HCT116 (cell line): ENCODE measurements around the gene TAMM41. TPM values are rescaled to one million over a fixed set of nuclear protein-coding genes. Genes with fewer than 3 reads are reported as not detected.
"Not testable (repeated sequence)": the region's sequence is repeated elsewhere in the genome, so short reads cannot be mapped to it uniquely, and the experiment has no call there.

Source experiments
- ATAC-seq: fragments of 200-7000 bp; cut with Tn5 transposase; 2 replicates; pipeline ENCODE4 v1.9.1; 2020; ENCODE audit warnings: mild to moderate bottlenecking, moderate library complexity
- BruUV-seq: library from RNA; stranded (reverse); fragments of 400-500 nt; replicated peaks from 2 replicates; lab custom pipeline; 2021; lab: Mats Ljungman, UMichigan
- CTCF ChIA-PET: fragments of 300-600 bp; sonication (Branson Sonifier 250); formaldehyde crosslinking; loops from one replicate; lab custom pipeline; 2021; ENCODE audit warnings: antibody characterized with exemption; lab: Charles Lee
- POLR2A ChIA-PET: fragments of 300-600, 350-600 bp; sonication (Branson Sonifier 250); formaldehyde crosslinking; loops from one replicate; lab custom pipeline; 2021; ENCODE audit warnings: antibody characterized with exemption; lab: Charles Lee
- RAD21 ChIA-PET, 2 experiments: fragments of 300-600 bp; sonication (Branson Sonifier 250); formaldehyde crosslinking; loops; one replicate each; lab custom pipeline; 2023; ENCODE audit warnings: low total read pairs in 2 of 2; ENCODE audit not compliant: uncharacterized antibody in 2 of 2, unreplicated experiment in 2 of 2, low non-redundant PET in 1 of 2; lab: Charles Lee
- DNase-seq: peaks from one replicate; pipeline ENCODE4 v3.0.0-alpha.2; 2010; ENCODE audit warnings: low read depth, low spot score
- H2AFZ ChIP-seq: fragments of 200-600 bp; shearing (Covaris generic), sonication (generic); 2 replicates; pipeline ENCODE4 v1.6.1; 2017; ENCODE audit warnings: low read depth, mixed run types, mixed read lengths, antibody characterized with exemption, low read length; ENCODE audit not compliant: poor library complexity, severe bottlenecking
- H3K27ac ChIP-seq: 2 replicates; pipeline ENCODE4 v1.5.1; 2012; ENCODE audit warnings: low read depth, low read length
- H3K27me3 ChIP-seq: fragments of 200-600 bp; sonication (generic); 2 replicates; pipeline ENCODE4 v1.6.1; 2016; ENCODE audit warnings: mixed run types, low read length, mixed read lengths; ENCODE audit not compliant: insufficient read depth
- H3K36me3 ChIP-seq, 2 experiments: fragments of 200-500 bp in 1 of 2; fragments of 200-600 bp in 1 of 2; sonication (Bioruptor generic) in 1 of 2; sonication (generic) in 1 of 2; 2 replicates each; pipeline versions ENCODE4 v1.5.1 to v1.6.1; 2014 to 2016; ENCODE audit warnings: low read length in 2 of 2, inconsistent platforms in 1 of 2, mixed read lengths in 1 of 2, mixed run types in 1 of 2; ENCODE audit not compliant: insufficient read depth in 2 of 2, control insufficient read depth in 1 of 2
- H3K4me1 ChIP-seq, 2 experiments: fragments of 200-600 bp in 1 of 2; sonication (generic) in 1 of 2; 2 replicates each; pipeline versions ENCODE4 v1.5.1 to v1.6.1; 2012 to 2017; ENCODE audit warnings: low read length in 2 of 2, inconsistent platforms in 1 of 2, mild to moderate bottlenecking in 1 of 2, mixed read lengths in 1 of 2, mixed run types in 1 of 2, moderate library complexity in 1 of 2; ENCODE audit not compliant: insufficient read depth in 2 of 2, control insufficient read depth in 1 of 2
- H3K4me2 ChIP-seq: fragments of 200-600 bp; sonication (generic); 2 replicates; pipeline ENCODE4 v1.6.1; 2017; ENCODE audit warnings: mixed run types, low read length, mixed read lengths
- H3K4me3 ChIP-seq, 2 experiments: fragments of 200-600 bp in 1 of 2; sonication (generic) in 1 of 2; replicated peaks in 1 of 2; 2 replicates each; pipeline ENCODE4 v1.5.1; 2011 to 2016; ENCODE audit warnings: low read length in 2 of 2, control low read depth in 1 of 2, low read depth in 1 of 2, mild to moderate bottlenecking in 1 of 2, mixed read lengths in 1 of 2, mixed run types in 1 of 2
- H3K79me2 ChIP-seq: fragments of 200-600 bp; sonication (generic); 2 replicates; pipeline ENCODE4 v1.6.1; 2017; ENCODE audit warnings: mild to moderate bottlenecking, mixed run types, low read length, moderate library complexity, mixed read lengths; ENCODE audit not compliant: insufficient read depth
- H3K9ac ChIP-seq: fragments of 200-600 bp; sonication (generic); 2 replicates; pipeline ENCODE4 v1.6.1; 2016; ENCODE audit warnings: low read length, mixed read lengths
- H3K9me2 ChIP-seq: fragments of 200-600 bp; sonication (generic), shearing (Covaris generic); 2 replicates; pipeline ENCODE4 v1.6.1; 2017; ENCODE audit warnings: mixed run types, mild to moderate bottlenecking, moderate library complexity; ENCODE audit not compliant: insufficient read depth
- H3K9me3 ChIP-seq, 2 experiments: fragments of 200-500 bp in 1 of 2; fragments of 200-600 bp in 1 of 2; sonication (Bioruptor generic) in 1 of 2; sonication (generic) in 1 of 2; 2 replicates each; pipeline ENCODE4 v1.6.1; 2014 to 2017; ENCODE audit warnings: low read length in 2 of 2, mixed read lengths in 2 of 2, inconsistent platforms in 1 of 2, low read depth in 1 of 2, mild to moderate bottlenecking in 1 of 2, mixed run types in 1 of 2, moderate library complexity in 1 of 2; ENCODE audit not compliant: control insufficient read depth in 1 of 2, insufficient read depth in 1 of 2
- H4K20me1 ChIP-seq: fragments of 200-600 bp; sonication (generic), shearing (Covaris generic); 2 replicates; pipeline ENCODE4 v1.6.1; 2017; ENCODE audit warnings: mixed run types, mild to moderate bottlenecking, moderate library complexity; ENCODE audit not compliant: insufficient read depth
- CBX3 ChIP-seq: IDR thresholded peaks from 2 replicates; pipeline ENCODE4 v1.6.1; 2012; ENCODE audit warnings: low read depth
- EZH2phosphoT487 ChIP-seq: fragments of 200-600 bp; IDR thresholded peaks from 2 replicates; pipeline ENCODE4 v1.6.1; 2018; ENCODE audit warnings: antibody characterized with exemption, borderline replicate concordance
- RAD21 ChIP-seq: IDR thresholded peaks from 2 replicates; pipeline ENCODE4 v1.6.1; 2012; ENCODE audit warnings: low read depth, mild to moderate bottlenecking
- YY1 ChIP-seq: IDR thresholded peaks from 2 replicates; pipeline ENCODE4 v1.6.1; 2011; ENCODE audit warnings: low read length, low read depth, moderate library complexity, mild to moderate bottlenecking; ENCODE audit not compliant: insufficient replicate concordance; ENCODE audit errors: extremely low read depth
- intact Hi-C: fragments of 100-400 bp; cut with micrococcal nuclease; formaldehyde crosslinking; loops from 2 replicates; pipeline ENCODE4 v1.10.0; 2022
- total RNA-seq: library from RNA; stranded (reverse); gene quantifications from one replicate; pipeline ENCODE4 v1.2.1, GENCODE V29; 2021; ENCODE audit not compliant: unreplicated experiment

The TAMM41 gene
- total RNA-seq, 1 experiment from 2014 or later, result 17.9 TPM

DNA sequence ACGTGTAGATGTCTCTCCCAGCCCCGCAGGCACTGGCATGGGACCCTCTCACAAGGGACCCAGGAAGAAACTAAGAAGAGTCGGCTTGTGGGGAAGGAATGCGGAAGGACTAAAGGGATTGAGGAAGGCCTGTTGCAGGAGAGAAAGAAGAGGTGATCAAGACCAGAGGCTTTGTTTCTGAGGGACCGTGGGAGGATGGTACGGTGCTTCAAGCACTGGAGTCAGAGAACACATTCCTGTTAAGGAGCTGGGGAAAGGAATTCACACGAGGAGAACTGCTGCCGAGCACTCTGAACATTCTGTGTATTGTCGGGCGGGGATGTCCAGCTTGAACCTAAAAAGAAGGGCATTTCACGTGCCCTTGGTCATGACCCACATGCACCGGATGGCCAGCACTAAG, 91.4 kb downstream of the TAMM41 start (continued):
- TF ChIP-seq CBX3 (no peak), EZH2phosphoT487 (no peak), RAD21 (no peak), YY1 (no peak)

DNA sequence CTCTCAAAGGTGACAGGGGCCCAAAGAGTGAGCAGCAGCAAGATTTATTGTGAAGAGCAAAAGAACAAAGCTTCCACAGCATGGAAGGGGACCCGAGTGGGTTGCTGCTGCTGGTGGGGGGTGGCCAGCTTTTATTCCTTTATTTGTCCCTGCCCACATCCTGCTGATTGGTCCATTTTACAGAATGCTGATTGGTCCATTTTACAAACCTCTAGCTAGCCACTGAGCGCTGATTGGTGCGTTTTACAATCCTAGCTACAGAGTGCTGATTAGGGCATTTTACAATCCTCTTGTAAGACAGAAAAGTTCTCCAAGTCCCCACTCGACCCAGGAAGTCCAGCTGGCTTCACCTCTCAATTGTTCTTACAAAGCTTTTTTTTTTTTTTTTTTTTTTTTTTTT, 94.4 kb downstream of the TAMM41 start:
- H3K4me1 ChIP-seq, H3K9ac ChIP-seq, H3K79me2 ChIP-seq, H3K9me2 ChIP-seq, H2AFZ ChIP-seq, BruUV-seq, H3K36me3 ChIP-seq, DNase-seq, intact Hi-C loops, H3K9me3 ChIP-seq, H3K4me3 ChIP-seq, RAD21 ChIA-PET, CTCF ChIA-PET, H3K27ac ChIP-seq, H3K27me3 ChIP-seq, H3K4me2 ChIP-seq, ATAC-seq, H4K20me1 ChIP-seq: not testable (repeated sequence)
- POLR2A ChIA-PET, result interaction anchor here (0.6 kb wide), 1 partner anchor 29 kb away, joined by 4 read pairs; no protein-coding TSS in a partner anchor

DNA sequence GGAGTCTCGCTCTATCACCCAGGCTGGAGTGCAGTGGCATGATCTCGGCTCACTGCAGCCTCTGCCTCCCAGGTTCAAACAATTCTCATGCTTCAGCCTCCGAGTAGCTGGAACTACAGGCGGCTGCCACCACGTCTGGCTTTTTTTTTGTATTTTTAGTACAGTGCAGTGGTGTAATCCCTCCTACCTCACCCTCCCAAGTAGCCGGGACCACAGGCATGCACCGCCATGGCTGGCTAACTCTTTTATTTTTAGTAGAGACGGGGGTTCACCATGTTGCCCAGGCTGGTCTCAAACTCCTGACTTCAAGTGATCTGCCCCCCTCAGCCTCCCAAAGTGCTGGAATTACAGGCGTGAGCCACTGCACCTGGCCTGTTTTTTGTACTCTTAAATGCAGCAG, 98.4 kb downstream of the TAMM41 start:
- H3K36me3 ChIP-seq, H3K79me2 ChIP-seq, H3K9ac ChIP-seq, H3K27ac ChIP-seq, ATAC-seq, POLR2A ChIA-PET, H2AFZ ChIP-seq, H3K4me3 ChIP-seq, H3K4me2 ChIP-seq, DNase-seq, H3K9me3 ChIP-seq, RAD21 ChIA-PET, H3K9me2 ChIP-seq, H3K27me3 ChIP-seq, CTCF ChIA-PET, H3K4me1 ChIP-seq, intact Hi-C loops, H4K20me1 ChIP-seq, BruUV-seq: not testable (repeated sequence)

Other genes with a start within 250 kb of the TAMM41 start
- gene VGLL4, start 203.0 kb downstream of the TAMM41 start, total RNA-seq, result 26.9 TPM
- gene SYN2, start 157.5 kb upstream of the TAMM41 start, total RNA-seq, result 7.6 TPM